Islet of Langerhans (tissue), 1 donor: ENCODE measurements around the gene FMC1.
"Not testable (repeated sequence)": the region's sequence is repeated elsewhere in the genome, so short reads cannot be mapped to it uniquely, and the experiment has no call there.

Experiments
- FAIRE-seq: peaks from one replicate; lab custom pipeline; 2011; peaks lifted over from hg19 to GRCh38; lab: Jason Lieb, UNC

Gene FMC1

DNA sequence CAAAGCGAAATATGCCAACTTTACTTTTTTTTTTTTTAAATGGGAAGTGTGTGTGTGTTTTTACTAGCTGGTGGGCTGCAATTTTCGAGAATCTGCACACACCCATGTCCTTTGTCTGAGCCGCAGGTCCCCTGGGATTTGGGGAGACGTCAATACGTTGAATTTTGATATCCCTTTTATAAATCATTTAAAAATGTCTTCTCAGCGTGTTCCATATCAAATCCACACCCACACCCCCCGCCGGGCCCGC lies 404 bp upstream of the FMC1 start:
- no peak for FAIRE-seq

DNA sequence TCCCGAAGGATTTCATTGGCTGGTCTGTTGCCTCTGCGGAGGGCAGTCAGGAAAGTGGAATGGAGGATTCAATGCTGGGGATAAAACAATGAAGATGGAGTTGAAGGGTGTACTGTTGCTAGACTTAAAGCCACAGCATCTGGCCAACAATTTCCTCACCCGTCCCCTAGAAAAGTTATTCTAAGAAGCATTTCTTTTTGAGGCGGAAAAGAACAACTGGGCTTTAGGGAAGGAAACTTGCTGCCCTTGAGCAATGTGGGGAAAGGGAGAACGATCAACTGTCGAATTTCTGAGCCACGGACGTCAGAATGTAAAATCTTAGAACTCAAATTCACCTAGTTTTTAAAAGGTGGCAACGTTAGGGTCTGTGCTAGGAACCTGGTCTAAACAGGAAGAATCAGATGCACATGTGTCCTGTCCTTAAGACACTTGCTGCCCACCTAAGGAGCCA lies 664 bp downstream of the FMC1 start:
- peak; percentile 30 for FAIRE-seq

DNA sequence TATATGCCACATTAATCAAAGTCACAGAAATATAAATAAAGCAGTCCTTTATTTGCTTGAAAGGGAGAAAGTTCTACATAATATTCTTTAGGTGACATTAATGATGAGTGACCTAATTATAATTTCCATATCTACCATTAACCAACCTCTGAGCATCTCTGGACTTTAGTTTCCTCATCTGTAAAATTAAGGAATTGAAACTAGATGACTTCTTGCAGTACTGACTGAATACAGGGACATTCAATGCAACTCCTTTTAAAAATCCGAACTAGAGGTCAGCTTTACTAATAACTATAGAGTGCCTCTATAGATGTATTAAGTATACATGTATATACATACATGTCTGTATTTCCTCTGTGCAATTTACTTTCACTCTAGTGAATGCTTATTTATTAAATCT lies 3.9 kb downstream of the FMC1 start:
- FAIRE-seq: no peak

DNA sequence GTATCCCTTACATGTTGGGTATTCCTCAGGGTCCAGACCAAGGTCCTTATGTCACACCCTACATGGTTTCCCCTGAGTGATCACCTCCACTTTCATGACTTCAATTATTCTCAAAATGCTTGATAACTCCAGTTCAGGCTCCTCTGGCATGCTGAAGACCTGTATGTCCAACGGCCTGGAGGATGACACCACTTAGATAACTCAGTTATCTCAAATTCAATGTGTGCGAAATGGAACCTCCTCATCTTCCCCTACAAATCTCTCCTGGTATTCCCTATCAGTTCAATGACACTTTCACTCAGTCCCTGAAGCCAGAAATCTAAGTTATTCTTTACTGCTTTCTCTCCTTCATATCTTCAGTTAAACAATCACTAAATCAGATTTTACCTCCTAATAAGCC lies 9.9 kb downstream of the FMC1 start:
- FAIRE-seq: no peak

DNA sequence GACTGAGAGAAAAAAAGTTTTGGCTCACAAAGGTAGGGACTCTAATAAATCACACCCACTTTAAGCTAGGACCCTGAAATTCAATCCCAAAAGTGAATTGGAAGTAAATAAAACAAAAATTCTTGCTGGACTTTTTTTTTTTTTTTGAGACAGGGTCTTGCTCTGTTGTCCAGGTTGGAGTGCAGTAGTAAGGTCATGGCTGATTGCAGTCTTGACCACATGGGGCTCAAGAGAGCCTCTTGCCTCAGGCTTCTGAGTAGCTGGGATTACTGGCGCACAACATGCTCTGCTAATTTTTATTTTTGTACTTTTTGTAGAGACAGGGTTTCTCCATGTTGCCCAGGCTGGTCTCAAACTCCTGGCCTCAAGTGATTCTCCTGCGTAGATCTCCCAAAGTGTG lies 13.6 kb downstream of the FMC1 start:
- no peak for FAIRE-seq

DNA sequence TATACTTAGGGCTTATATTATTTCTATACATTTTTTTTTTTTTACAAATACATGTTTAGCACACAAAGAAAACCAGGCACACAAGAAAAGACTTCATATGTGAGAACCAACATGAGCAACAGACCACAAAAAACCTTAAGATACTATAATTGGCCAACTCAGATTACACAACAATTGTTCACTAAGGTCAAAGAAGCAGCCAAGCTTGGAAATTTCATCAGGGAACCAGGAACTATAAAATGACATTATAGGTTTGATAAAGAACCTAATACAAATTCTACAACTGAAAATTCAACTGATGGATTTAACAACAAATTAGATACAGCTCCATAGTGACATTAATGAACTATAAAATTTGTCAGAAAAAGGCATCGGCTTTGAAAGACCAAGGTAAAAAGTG lies 14.2 kb downstream of the FMC1 start:
- no peak for FAIRE-seq

DNA sequence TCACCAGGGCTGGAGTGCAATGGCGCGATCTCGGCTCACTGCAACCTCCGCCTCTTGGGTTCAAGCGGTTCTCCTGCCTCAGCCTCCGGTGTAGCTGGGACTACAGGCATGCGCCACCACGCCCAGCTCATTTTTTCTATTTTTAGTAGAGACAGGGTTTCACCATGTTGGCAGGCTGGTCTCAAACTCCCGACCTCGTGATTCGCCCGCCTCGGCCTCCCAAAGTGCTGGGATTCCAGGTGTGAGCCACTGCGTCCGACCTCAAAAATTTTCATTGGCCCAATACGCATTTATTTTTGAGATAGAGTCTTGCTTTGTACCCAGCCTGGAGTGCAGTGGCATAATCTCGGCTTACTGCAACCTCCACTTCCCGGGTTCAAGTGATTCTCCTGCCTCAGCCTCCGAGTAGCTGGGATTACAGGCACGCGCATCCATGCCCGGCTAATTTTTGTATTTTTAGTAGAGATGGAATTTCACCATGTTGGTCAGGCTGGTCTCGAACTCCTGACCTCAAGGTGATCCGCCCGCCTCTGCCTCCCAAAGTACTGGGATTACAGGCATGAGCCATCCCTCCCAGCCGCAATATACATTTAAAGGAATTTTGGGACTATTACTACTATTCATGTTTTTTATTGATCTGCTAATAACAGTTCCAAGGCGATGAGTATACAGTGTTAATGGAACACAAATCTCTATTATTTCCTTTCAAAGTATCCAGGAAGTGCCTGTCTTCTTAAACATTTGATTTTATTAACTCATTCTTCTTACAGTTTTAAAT lies 16.8 kb downstream of the FMC1 start:
- FAIRE-seq: not testable (repeated sequence)

DNA sequence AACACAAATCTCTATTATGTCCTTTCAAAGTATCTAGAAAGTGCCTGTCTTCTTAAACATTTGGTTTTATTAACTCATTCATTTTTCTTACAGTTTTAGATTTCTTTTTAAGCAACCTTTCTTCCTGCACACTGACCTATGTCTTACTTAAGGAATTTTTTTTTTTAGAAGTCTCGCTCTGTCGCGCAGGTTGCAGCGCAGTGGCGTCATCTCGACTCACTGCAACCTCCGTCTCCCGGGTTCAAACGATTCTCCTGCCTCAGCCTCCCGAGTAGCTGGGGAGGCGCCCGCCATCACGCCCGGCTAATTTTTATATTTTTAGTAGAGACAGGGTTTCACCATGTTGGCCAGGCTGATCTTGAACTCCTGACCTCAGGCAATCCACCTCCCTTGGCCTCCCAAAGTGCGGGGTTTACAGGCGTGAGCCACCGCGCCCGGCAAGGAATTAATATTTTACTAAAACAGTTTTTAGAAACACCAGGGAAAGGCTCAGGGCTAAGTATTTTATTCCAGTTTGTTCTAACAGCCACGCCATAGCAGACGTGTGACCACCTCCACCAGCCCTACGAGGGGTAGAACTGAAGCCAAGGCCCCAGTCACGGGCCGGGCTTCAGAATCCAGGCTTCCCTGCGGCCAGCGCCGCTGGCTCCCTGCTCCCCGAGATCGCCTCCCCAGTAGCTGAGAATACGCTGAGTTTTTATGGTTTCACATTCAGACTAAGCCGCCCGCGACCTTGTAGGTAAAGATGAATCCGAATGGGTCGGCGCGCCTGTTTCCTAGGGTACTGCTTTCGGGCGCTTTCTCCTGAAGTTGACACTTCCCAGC lies 17.6 kb downstream of the FMC1 start:
- FAIRE-seq: no peak

DNA sequence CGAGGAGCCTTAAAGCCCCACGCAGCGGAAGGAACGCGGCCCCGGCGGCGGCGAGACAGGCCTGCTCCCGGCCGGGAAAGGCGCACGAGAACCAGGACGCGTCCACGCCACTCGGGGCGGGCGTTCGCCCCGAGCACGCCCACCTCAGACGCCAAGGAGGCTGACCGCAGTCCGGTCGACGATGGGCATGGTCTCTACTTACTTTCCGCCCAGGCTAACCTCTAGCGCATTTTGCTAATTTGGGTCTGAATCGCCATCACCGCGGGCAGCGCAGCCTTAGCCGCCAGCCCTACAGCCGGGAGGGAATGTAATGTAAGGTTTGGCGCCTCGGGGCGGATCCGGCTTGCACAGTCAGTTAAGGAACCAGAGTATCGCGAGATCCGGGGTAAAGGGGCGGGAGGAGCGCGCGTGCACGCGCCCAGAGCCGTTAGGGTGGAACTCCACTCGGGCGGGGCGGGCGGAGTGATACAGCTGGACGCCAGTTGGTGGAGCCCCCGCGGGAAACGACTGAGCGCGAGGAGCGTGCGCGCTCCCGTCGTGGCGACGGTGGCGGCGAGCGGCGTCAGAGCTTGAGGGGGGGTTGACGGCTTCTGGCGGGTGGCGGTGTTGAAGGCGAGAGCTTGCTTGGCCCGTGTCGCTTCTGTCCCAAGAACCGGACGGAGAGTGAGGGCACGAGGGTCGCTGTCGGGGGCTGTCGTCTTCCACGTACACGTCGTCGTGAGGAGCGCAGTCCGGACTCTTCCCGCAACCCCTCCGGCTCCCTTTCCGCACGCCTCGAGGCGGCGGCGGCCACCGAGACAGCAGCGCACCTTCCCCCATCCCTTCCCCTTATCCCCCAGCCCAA lies 18.5 kb downstream of the FMC1 start, which contains the start of gene LUC7L2:
LUC7L2 (plus strand) TSS at position 529 of the 844 bp plus-strand sequence. CDS start 368 bp downstream, outside the sequence.
- no peak for FAIRE-seq

DNA sequence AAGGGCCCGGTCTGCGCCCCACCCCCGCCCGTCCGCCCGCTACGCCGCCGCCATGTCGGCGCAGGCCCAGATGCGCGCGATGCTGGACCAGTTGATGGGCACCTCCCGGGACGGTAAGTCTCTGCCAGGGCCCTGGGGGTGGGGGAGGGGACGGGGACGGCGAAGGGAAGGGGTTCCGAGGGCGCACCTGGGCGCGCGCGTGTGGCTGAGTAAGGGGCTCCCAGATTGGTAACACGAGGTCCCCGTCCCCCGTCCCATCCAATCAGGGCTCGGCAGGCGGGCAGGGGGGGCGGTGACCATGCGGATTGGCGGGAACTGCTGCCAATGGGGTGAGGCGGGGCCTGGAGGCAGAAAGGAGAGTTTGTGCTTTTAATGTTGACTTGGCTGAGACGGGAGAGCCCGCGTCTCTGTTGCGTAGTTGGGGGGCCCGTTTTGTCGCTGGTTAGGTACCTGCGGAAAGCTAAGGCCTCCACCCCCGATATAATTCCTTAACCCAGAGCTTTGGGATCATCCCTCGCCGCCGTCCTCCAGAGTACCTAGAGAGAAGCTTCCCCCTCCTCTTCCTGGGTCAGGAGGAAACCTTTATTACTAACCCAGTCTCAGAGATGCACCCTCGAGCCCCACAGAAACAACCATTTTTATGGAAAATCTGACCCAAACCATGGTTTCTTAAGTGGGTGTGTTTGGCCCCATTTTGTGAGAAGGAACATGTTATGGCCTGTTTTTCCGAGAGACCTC lies 19.2 kb downstream of the FMC1 start:
- FAIRE-seq: no peak

DNA sequence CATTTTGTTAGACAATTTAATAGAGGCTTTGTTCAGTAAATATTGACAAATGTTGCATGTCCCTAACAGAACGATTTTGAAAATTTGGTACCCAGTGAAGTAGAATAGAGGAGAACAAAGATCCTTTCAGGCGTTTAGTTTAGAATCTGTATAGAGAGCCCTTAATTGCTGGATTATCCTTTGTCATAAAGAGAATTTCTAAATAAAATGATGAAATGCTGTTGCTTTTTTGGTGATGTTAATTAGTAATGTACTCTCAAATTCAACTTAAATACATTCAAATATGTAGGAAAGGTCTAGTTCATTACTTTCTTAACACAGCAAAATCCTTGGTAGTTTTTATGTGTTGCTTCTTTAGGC lies 19.8 kb downstream of the FMC1 start:
- FAIRE-seq: peak; percentile 55

DNA sequence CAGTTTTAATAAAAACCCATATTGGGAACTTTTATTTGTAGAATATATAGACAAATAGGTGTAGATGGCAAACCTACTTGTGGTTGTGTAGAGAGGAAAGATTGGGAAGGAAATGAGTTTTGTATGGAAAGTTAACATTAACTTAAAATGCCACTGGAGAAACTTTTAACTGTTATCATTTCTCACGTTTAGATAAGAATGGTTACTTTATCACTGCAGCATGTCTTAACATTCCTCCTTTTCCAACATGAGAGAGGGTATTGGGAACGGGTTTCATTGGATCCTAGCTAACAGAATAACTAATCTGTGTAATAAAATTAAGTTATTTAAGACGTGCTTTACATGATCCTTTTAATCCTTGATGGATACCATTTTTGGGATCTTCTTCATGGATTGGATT lies 20.4 kb downstream of the FMC1 start:
- no peak for FAIRE-seq

DNA sequence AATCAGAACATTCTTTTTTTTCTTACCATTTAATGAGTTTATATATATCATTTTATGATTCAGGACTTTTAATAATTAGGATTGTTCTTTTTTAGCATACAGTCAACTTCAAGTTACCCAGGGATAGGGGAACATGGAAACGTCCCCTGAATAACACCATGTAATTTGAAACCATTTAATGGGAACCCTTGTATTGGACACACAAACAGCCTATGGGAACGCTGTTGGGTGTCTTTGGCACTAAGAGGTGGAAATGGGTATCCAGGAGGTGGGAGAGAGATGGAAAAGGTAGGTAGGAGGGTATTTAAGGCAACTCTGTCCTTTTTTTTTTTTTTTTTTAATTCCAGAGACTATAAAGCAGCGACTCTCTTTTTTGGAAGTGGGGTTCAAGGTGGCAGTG lies 21.2 kb downstream of the FMC1 start:
- no peak for FAIRE-seq

DNA sequence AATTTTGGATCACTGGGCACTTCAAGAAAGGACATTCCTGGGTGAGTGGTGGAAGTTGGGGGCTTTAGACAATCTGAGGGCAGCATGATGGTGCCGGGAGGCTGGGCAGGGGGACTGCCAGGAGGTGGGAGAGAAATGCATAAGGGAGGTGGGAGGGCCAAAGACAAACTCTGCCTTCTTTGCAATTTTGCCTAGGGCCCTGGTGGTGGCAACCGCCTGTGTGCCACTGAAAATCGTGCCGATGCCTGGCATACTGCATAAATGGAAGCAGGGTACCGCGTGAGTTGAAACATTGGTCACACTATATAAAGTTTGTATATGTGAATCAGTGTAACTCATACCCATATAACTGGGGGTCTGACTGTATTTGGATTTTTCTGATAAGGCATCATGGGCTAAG lies 21.8 kb downstream of the FMC1 start:
- no peak for FAIRE-seq

DNA sequence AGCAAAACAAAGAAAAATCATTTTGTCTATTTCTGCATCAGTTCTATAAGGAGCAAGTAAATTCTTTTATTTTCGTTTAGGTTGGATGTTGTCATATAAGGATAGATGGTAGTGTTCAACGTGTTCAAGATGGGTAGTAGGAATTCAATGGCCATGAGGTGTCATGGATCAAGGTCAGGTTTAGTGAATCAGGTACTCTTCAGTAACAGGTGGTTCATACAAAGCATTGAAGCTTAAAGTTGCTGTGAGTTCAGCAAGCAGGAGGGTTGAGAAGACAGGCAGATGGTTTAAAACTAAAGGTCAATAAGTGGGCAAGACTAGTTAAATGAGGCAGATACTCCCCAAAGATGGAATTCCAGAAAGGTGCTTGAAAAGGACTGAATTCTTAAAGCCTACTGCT lies 24.2 kb downstream of the FMC1 start:
- FAIRE-seq: no peak

DNA sequence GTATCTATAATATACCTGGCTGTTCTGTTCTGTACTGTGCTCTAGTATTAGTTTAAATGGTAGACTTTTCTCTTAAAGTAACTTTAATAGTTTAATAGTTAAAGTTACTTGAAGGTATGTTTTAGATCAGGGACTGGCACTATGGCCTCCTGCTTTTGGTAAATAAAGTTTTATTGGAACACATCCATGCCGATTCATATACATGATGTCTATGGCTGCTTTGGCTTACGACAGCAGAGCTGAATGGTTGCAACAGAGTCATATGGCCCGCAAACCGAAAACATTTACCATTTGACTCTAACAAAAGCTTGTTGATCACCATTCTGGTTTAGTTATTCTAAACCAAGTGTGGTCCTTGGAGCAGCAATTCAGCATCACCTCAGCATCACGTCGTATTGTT lies 25.3 kb downstream of the FMC1 start:
- no peak for FAIRE-seq

DNA sequence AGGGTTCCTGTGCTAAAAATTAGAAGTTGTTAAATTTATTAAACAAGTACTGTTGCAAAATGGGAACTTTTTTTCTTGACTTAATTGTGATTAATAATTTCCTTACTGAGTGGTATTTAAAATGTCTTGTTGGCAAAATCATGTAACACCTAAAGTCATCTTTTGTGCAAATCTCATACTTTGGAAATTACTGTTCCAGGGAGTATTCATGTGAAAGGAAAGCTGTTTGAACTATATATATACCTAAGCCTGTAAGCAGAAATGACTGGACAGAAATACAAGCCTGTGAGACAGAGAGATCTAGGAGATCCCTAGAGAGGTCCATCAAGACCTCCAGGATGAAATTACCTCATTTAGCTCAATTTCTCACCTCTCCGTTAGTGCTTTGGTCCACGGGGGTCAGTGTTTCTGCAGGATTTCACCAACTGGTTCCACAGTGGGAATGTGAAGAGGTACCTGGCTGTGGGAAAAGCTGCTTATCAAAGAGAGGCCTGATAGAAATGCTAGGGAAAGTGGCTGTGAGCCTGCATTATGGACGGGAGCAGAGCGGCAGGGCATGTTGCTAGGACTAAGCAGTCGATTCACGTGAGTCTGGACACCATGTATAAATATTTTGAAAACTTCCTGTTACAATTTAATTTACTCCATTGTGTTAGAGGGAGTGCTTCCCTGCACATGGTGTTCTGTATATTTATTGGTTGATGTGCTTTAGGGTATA lies 26.5 kb downstream of the FMC1 start:
- FAIRE-seq: no peak

DNA sequence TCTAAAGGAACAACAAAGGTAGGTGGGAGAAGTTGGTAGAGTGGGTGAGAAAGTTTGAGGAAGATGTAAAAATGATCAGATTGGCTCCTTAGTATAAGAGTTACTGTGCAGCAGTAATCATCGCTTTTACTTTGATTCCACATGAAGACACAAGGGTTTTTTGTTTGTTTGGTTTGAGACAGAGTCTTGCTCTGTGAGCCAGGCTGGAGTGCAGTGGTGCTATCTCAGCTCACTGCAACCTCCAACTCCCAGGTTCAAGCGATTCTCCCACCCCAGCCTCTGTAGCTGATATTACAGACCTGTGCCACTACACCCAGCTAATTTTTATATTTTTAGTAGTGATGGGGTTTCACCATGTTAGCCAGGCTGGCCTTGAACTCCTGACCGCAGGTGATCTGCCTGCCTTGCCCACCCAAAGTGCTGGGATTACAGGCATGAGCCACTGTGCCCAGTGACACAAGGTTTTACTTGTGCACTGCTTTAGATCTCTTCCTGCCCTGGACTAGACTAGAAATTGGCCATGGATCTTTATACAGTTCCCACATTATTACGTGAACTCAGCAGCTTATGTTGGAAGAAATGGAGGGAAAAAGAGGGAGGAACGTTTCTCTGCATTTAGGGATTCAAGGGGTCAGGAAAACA lies 29.3 kb downstream of the FMC1 start:
- no peak for FAIRE-seq

DNA sequence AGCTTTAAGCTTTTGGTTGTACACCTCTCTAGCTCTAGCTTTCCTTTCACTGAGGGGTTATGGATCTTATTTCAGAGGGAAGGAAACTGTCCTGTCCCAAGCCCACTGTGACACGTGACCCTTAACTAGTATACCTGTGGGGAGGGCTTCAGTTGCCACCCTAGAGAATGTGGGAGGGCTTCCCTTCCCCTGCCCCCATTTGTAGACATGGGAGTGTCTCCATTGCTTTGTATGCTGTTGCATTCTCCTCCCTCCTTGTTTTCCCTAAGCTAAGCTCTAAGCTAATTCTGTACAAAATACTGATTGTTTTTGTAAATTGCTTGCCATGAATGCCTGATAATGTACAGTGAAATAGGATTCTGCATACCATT lies 29.8 kb downstream of the FMC1 start:
- FAIRE-seq: no peak

DNA sequence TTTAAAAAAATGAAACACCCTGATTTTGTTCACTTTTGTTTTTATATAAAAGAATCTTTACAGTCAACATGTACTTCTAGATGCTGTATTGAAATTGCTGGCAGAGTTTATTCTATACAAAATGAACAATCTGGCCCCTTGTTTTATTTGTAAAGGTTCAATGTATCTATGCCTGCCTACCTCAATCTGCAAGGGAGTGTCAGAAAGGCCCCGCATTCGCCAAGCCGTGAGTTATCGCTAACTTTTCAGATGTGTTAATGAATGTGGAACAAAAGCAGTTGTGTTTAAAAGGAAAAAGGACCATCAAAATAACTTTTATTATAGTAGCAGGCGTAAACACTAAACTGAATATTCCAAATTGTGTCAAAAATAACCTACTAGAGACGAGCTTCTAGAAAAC lies 33.1 kb downstream of the FMC1 start:
- FAIRE-seq: no peak

DNA sequence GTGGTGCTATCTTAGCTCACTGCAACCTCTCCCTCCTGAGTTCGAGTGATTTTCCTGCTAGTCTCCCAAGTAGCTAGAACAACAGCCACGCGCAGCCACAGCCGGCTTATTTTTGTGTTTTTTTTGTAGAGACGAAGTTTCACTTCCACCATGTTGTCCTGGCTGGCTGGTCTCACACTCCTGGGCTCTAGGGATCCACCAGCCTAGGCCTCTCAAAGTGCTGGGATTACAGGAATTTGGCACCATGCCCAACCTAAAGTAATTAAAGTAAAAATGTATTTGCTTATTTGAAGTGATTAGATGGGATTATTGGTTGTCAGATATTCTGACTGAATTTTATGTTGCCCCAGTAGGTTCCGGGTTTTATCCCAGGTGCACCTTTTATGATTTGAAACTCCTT lies 41.3 kb downstream of the FMC1 start:
- FAIRE-seq: no peak
